Measurements from ENCODE around the gene SCAI. TPM values are rescaled to one million over a fixed set of nuclear protein-coding genes. Genes with fewer than 3 reads are reported as not detected.

SCAI gene
- total and polyA plus RNA-seq, 3 donors from 2014 or later = 4.7 to 14.5 (median 12.8) TPM

DNA sequence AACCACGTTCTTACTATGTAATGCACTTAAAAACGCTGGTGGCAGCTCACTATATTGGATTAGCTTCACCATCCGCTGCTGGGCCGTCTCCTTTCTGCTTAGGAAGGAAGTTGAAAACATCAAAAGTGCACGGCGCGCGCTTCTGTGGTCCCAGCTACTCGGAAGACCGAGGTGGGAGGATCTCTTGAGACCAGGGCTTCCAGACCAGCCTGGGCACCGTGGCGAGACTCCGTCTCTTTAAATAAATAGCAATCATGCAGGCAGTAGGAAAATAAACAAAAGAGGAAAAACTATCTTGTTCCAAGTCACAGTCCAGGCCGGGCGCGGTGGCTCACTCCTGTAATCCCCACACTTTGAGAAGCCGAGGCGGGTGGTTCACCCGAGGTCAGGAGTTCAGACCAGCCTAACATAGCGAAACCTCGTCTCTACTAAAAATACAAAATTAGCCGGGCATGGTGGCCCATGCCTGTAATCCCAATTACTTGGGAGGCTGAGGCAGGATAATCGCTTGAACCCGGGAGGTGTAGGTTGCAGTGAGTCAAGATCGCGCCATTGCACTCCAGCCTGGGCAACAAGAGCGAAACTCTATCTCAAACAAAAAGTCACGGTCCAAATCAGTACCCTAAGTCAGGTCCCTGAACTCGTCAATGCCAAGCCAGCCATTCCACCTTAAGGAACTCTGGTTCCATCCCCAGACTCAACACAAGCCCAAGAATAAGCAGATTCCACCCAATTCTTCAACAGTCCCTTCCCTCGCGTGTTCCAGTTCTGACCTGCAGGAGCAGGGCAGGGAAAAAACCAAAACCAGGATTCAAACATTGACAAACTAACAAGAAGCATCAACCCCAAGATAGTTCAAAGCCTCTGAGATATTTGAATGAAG, 201.4 kb downstream of the SCAI start:
- Histone ChIP-seq H3K36me3 (ENCODE audit: low read depth, missing control alignments) (no peaks in the 10 kb centered on the region), H3K4me1 (peaks cover 13% of the 10 kb centered on the region), H3K27ac (peak overlapping the region; percentile 91 to 96), H3K4me3 (peak overlapping the region; percentile 84 to 97), H3K9me3 (no peaks in the 10 kb centered on the region), H3K27me3 (no peaks in the 10 kb centered on the region)
- DNase-seq = peak; percentile 74
- TF ChIP-seq POLR2A (IDR thresholded peaks at IDR 0.05) (no peak), CTCF (IDR thresholded peaks at IDR 0.05) (no peak)
- 11 to 12% methylated on average over 27 to 31 of the region's 31 CpGs for WGBS, 2 donors
- intact Hi-C loops (cut with DNase I; ENCODE audit: low total_unique reads) = no loop called here

DNA sequence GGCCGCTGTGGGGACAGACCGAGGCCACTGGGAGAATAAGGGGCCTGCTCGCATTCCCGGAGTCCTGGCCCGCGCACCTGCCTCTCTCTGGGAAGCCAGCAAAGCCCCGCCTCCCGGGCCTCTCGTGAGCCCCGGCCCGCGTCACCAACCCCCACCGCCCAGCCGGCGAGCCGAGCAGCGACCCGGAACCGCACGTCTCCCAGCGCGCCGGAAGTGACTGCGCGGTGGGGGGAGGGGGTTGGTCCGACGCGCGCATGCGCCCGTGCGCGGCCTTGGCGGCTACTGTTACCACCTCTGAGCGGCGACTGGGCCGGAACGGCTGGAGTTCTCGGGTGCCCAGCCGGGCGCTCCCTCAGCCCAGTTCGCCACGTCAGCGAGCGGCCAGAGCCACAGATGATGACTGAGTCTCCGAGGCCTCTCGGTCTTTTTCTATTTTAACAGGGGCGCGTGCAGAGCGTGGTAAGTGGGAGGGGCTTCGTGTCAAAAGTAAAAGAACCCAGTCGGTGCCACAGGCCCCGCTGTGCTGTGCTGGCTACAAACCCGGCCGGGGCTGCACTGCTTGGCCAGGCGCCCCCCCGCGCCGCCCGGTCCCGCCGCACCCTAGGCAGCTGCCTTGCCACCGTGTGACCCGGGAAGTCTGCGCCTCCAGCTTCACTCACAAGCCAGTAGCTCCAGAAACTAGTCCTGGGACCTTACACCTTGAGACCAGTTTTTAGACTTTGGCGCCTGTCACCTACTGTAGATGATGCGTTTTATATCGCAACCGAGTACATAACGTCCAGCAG, 202.2 kb downstream of the SCAI start, which contains the start of gene GOLGA1:
TSS of gene GOLGA1 (minus strand) at position 190 of the 785 bp plus-strand sequence. CDS start 2,372 bp downstream, outside the sequence.
- TF ChIP-seq CTCF (IDR thresholded peaks at IDR 0.05) = no peak
- TF ChIP-seq POLR2A (IDR thresholded peaks at IDR 0.05) = peak; percentile 12
- Histone ChIP-seq H3K4me3 (peak within 1 kb of the TSS; percentile 84 to 97), H3K4me1 (peaks cover 13% of the 10 kb centered on the region), H3K36me3 (ENCODE audit: low read depth, missing control alignments) (no peaks in the 10 kb centered on the region), H3K9me3 (no peaks in the 10 kb centered on the region), H3K27ac (peak within 1 kb of the TSS; percentile 91 to 96), H3K27me3 (no peaks in the 10 kb centered on the region)
- intact Hi-C loops (cut with DNase I; ENCODE audit: low total_unique reads) = no loop called here
- DNase-seq = peak; percentile 96
- WGBS, 2 donors = 1% methylated on average over 13 to 70 of the region's 70 CpGs

- WGBS, 2 donors = 0 to 2% methylated on average over 5 to 17 of the region's 17 CpGs
- peak overlapping the region; percentile 91 to 96 for H3K27ac ChIP-seq
- H3K27me3 ChIP-seq = no peaks in the 10 kb centered on the region
- no peak for TF ChIP-seq POLR2A (IDR thresholded peaks at IDR 0.05)
- H3K4me3 ChIP-seq = peak overlapping the region; percentile 84 to 97
- DNase-seq = no peak
- no peaks in the 10 kb centered on the region for H3K36me3 ChIP-seq (ENCODE audit: low read depth, missing control alignments)
- peaks cover 13% of the 10 kb centered on the region for H3K4me1 ChIP-seq
- intact Hi-C loops (cut with DNase I; ENCODE audit: low total_unique reads) = no loop called here
- H3K9me3 ChIP-seq = no peaks in the 10 kb centered on the region
Measured at GRCh38 chr9:124940521-124940893, 202.8 kb downstream of the SCAI start.

- H3K27me3 ChIP-seq = no peaks in the 10 kb centered on the region
- no peaks in the 10 kb centered on the region for H3K9me3 ChIP-seq
- intact Hi-C loops (cut with DNase I; ENCODE audit: low total_unique reads) = no loop called here
- H3K27ac ChIP-seq = peak overlapping the region in 1 of 2 donors; percentile 91
- no peak for DNase-seq
- H3K4me1 ChIP-seq = peaks cover 13% of the 10 kb centered on the region
- H3K4me3 ChIP-seq = peak overlapping the region; percentile 84 to 97
- H3K36me3 ChIP-seq (ENCODE audit: low read depth, missing control alignments) = no peaks in the 10 kb centered on the region
- TF ChIP-seq CTCF (IDR thresholded peaks at IDR 0.05) = no peak
- TF ChIP-seq POLR2A (IDR thresholded peaks at IDR 0.05) = no peak
Measured at GRCh38 chr9:124939944-124940343, 203.4 kb downstream of the SCAI start.

DNA sequence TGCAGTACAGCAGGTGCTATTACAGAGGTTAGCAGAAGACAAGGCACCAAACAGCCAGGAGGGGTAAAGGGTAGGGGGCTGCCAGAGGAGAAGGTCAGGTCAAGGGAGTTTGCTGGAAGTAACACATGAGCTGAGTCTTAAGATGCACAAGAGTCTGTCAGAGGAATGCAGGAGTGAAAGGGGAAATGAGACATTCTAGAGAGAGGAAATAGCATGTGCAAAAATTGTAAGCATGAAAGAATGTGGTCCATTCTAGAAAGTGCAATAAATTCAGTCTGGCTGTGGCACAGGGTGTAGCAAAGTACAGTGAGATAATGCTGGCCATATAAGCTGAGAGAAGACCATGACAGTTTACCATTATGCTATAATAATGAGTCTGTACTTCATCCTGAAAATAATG, 209.0 kb downstream of the SCAI start:
- Histone ChIP-seq H3K27ac (no peak overlapping the region), H3K4me1 (no peaks in the 10 kb centered on the region), H3K36me3 (ENCODE audit: low read depth, missing control alignments) (no peaks in the 10 kb centered on the region), H3K9me3 (no peaks in the 10 kb centered on the region), H3K27me3 (no peaks in the 10 kb centered on the region), H3K4me3 (no peak overlapping the region)
- TF ChIP-seq CTCF (IDR thresholded peaks at IDR 0.05) = no peak
- intact Hi-C loops (cut with DNase I; ENCODE audit: low total_unique reads) = no loop called here
- DNase-seq = no peak
